Mesendoderm (in vitro differentiated cells): Measurements from ENCODE around the gene CSNK1D.

ENCODE experiments used
- DNase-seq: peaks from one replicate; pipeline ENCODE4 v3.0.0; 2013
- H2AK5ac ChIP-seq: 2 replicates; pipeline ENCODE4 v1.6.1; 2013; ENCODE audit warnings: low read length, inconsistent platforms
- H2BK120ac ChIP-seq: 2 replicates; pipeline ENCODE4 v1.6.1; 2013; ENCODE audit warnings: low read depth, mild to moderate bottlenecking, low read length, moderate library complexity, mixed read lengths
- H2BK15ac ChIP-seq: replicated peaks from 2 replicates; pipeline ENCODE4 v1.6.1; 2013; ENCODE audit warnings: low read depth, mild to moderate bottlenecking, moderate library complexity
- H2BK5ac ChIP-seq: 2 replicates; pipeline ENCODE4 v1.6.1; 2013; ENCODE audit warnings: low read length, inconsistent platforms
- H3K18ac ChIP-seq: 2 replicates; pipeline ENCODE4 v1.6.1; 2013; ENCODE audit warnings: mild to moderate bottlenecking, low read length, mixed read lengths
- H3K23ac ChIP-seq: one replicate; pipeline ENCODE4 v1.6.1; 2013; ENCODE audit warnings: low read length
- H3K27ac ChIP-seq: 2 replicates; pipeline ENCODE4 v1.5.1; 2013; ENCODE audit warnings: low read depth, mild to moderate bottlenecking, inconsistent platforms, low read length, moderate library complexity
- H3K27me3 ChIP-seq: 2 replicates; pipeline ENCODE4 v1.6.1; 2013; ENCODE audit warnings: low read length, control low read depth, mild to moderate bottlenecking, inconsistent platforms; ENCODE audit not compliant: insufficient read depth, poor library complexity
- H3K36me3 ChIP-seq: 2 replicates; pipeline ENCODE4 v1.6.1; 2013; ENCODE audit warnings: low read length, inconsistent platforms; ENCODE audit not compliant: control insufficient read depth, insufficient read depth
- H3K4ac ChIP-seq: one replicate; pipeline ENCODE4 v1.6.1; 2013; ENCODE audit warnings: low read depth, mild to moderate bottlenecking, low read length, moderate library complexity
- H3K4me1 ChIP-seq: 2 replicates; pipeline ENCODE4 v1.6.1; 2013; ENCODE audit warnings: low read depth, low read length, inconsistent platforms; ENCODE audit not compliant: control insufficient read depth
- H3K4me2 ChIP-seq: 2 replicates; pipeline ENCODE4 v1.6.1; 2013; ENCODE audit warnings: low read length
- H3K4me3 ChIP-seq: 2 replicates; pipeline ENCODE4 v1.5.1; 2013; ENCODE audit warnings: mild to moderate bottlenecking, low read length
- H3K56ac ChIP-seq: one replicate; pipeline ENCODE4 v1.6.1; 2013; ENCODE audit warnings: low read length
- H3K79me1 ChIP-seq: 2 replicates; pipeline ENCODE4 v1.6.1; 2013; ENCODE audit warnings: low read length, inconsistent platforms
- H3K79me2 ChIP-seq: 2 replicates; pipeline ENCODE4 v1.6.1; 2013; ENCODE audit warnings: mild to moderate bottlenecking, low read length; ENCODE audit not compliant: control insufficient read depth, insufficient read depth
- H3K9ac ChIP-seq: 2 replicates; pipeline ENCODE4 v1.6.1; 2013; ENCODE audit warnings: low read length, inconsistent platforms
- H4K5ac ChIP-seq: one replicate; pipeline ENCODE4 v1.6.1; 2013; ENCODE audit warnings: low read length
- H4K8ac ChIP-seq: one replicate; pipeline ENCODE4 v1.6.1; 2013; ENCODE audit warnings: low read depth, mild to moderate bottlenecking, control low read depth, low read length, moderate library complexity
- whole genome bisulfite sequencing: extraction: QIAGEN DNeasy Blood & Tissue Kit; methylation state at CpG from one replicate; pipeline ENCODE4 v1.1.7; 2013; ENCODE audit warnings: low lambda C conversion rate, missing lambda C conversion rate; ENCODE audit not compliant: insufficient coverage; ENCODE audit errors: extremely low coverage; 5-methylcytosine and 5-hydroxymethylcytosine counted together

Gene CSNK1D

DNA sequence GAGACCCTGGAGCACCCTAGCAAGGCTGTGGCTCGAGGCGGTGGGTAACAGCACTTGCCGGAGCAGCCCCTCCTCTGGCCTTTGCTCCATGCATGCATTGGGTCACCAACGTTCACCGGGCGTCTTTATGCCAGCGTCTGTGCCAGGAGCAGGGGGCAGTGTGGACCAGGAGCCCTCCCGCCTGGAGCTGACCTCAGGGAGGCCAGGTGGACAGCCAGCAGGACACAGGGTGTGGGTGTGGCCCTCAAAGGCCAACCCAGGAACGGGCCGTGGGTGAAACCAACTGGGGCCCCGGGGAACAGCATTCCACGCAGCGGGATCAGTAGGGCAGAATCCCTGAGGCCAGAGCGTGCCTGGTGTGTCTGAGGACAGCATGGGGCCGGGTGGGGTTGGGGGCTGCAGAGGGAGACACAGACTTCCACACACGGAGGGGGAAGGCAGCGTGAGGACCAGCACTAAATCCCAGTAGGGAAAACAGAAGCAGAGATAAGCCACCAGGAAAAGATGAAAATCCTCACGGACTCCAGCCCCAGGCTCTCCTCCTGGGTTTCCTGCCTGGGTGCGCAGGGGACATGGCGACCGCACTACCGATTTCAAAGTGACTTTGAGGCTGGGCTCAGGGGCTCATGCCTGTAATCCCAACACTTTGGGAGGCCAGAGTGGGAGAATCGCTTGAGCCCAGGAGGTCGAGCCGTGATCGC lies 46.8 kb upstream of the CSNK1D start:
- no CpG with 5 or more reads among the region's 26 CpGs for WGBS
- no peaks in the 10 kb centered on the region for H3K27me3 ChIP-seq
- H3K79me2 ChIP-seq: no peaks in the 10 kb centered on the region
- H3K18ac ChIP-seq: no peak overlapping the region
- no peak overlapping the region for H2BK15ac ChIP-seq
- no peak overlapping the region for H2AK5ac ChIP-seq
- no peak overlapping the region for H4K5ac ChIP-seq
- H4K8ac ChIP-seq: no peak overlapping the region
- no peak overlapping the region for H2BK120ac ChIP-seq
- no peaks in the 10 kb centered on the region for H3K79me1 ChIP-seq
- no peak overlapping the region for H3K27ac ChIP-seq
- no peak overlapping the region for H2BK5ac ChIP-seq
- no peak for DNase-seq
- H3K23ac ChIP-seq: peak overlapping the region; percentile 3
- H3K4me2 ChIP-seq: no peak overlapping the region
- no peaks in the 10 kb centered on the region for H3K36me3 ChIP-seq
- H3K56ac ChIP-seq: no peak overlapping the region
- H3K4me1 ChIP-seq: no peaks in the 10 kb centered on the region
- H3K9ac ChIP-seq: no peak overlapping the region
- H3K4ac ChIP-seq: no peak overlapping the region
- no peak overlapping the region for H3K4me3 ChIP-seq

- Histone ChIP-seq H3K23ac (no peak overlapping the region), H3K9ac (no peak overlapping the region), H2AK5ac (no peak overlapping the region), H3K79me2 (no peaks in the 10 kb centered on the region), H3K4me1 (no peaks in the 10 kb centered on the region), H3K27me3 (no peaks in the 10 kb centered on the region), H2BK5ac (no peak overlapping the region), H2BK15ac (no peak overlapping the region), H3K79me1 (no peaks in the 10 kb centered on the region), H3K27ac (no peak overlapping the region), H3K4ac (no peak overlapping the region), H3K18ac (no peak overlapping the region), H2BK120ac (no peak overlapping the region), H3K4me2 (no peak overlapping the region), H3K4me3 (no peak overlapping the region), H3K36me3 (no peaks in the 10 kb centered on the region), H4K5ac (no peak overlapping the region), H4K8ac (no peak overlapping the region), H3K56ac (no peak overlapping the region)
- DNase-seq: no peak
- WGBS: no CpG with 5 or more reads among the region's 35 CpGs
These were observed 46.1 kb upstream of the CSNK1D start for GRCh38 chr17:82319619-82320062.

DNA sequence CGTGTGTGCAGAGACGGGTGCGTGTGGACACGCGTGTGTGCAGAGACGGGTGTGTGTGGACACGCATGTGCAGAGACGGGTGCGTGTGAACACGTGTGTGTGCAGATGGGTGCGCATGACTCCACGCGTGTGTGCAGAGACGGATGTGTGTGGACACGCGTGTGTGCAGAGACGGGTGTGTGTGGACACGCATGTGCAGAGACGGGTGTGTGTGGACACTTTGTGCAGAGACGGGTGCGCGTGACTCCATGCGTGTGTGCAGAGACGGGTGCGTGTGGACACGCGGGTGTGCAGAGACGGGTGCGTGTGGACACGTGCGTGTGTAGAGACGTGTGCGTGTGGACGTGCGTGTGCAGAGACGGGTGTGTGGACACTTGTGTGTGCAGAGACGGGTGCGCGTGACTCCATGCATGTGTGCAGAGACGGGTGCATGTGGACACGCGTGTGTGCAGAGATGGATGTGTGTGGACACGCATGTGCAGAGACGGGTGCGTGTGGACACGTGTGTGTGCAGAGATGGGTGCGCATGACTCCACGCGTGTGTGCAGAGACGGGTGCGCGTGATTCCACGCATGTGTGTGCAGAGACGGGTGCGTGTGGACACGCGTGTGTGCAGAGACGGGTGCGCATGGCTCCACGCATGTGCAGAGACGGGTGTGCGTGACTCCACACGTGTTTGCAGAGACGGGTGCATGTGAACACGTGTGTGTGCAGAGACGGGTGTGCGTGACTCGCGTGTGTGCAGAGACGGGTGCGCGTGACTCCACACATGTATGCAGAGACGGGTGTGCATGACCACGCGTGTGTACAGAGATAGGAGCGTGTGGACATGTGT lies 45.5 kb upstream of the CSNK1D start:
- Histone ChIP-seq H3K4me2 (no peak overlapping the region), H3K18ac (no peak overlapping the region)

DNA sequence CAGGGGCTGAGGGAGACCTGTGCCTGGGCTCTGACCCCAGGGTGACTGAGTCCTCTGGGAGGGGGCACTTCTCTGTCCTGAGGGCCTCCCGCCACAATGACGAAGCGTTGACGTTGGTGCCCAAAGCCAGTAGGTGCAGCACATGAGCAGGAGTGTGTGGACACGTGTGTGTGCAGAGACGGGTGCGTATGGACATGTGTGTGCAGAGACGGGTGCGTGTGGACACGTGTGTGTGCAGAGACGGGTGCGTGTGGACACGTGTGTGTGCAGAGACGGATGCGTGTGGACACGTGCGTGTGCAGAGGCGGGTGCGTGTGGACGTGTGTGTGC lies 44.6 kb upstream of the CSNK1D start:
- H3K4me3 ChIP-seq: no peak overlapping the region
- no peak overlapping the region for H2BK15ac ChIP-seq
- no peak overlapping the region for H4K5ac ChIP-seq

More for the DNA sequence above, 45.5 kb upstream of the CSNK1D start:
- H4K8ac ChIP-seq: no peak overlapping the region
- no peak overlapping the region for H2BK5ac ChIP-seq
- no peak overlapping the region for H2AK5ac ChIP-seq
- H3K4me1 ChIP-seq: no peaks in the 10 kb centered on the region
- no peaks in the 10 kb centered on the region for H3K79me1 ChIP-seq
- no peak overlapping the region for H3K9ac ChIP-seq
- H3K4me3 ChIP-seq: no peak overlapping the region
- no CpG with 5 or more reads among the region's 76 CpGs for WGBS
- no peak overlapping the region for H3K23ac ChIP-seq
- H2BK120ac ChIP-seq: no peak overlapping the region
- H3K4ac ChIP-seq: no peak overlapping the region
- no peak overlapping the region for H4K5ac ChIP-seq
- H3K79me2 ChIP-seq: no peaks in the 10 kb centered on the region
- H3K36me3 ChIP-seq: no peaks in the 10 kb centered on the region
- DNase-seq: no peak
- no peak overlapping the region for H3K56ac ChIP-seq
- H3K27me3 ChIP-seq: no peaks in the 10 kb centered on the region
- H2BK15ac ChIP-seq: no peak overlapping the region
- no peak overlapping the region for H3K27ac ChIP-seq

DNA sequence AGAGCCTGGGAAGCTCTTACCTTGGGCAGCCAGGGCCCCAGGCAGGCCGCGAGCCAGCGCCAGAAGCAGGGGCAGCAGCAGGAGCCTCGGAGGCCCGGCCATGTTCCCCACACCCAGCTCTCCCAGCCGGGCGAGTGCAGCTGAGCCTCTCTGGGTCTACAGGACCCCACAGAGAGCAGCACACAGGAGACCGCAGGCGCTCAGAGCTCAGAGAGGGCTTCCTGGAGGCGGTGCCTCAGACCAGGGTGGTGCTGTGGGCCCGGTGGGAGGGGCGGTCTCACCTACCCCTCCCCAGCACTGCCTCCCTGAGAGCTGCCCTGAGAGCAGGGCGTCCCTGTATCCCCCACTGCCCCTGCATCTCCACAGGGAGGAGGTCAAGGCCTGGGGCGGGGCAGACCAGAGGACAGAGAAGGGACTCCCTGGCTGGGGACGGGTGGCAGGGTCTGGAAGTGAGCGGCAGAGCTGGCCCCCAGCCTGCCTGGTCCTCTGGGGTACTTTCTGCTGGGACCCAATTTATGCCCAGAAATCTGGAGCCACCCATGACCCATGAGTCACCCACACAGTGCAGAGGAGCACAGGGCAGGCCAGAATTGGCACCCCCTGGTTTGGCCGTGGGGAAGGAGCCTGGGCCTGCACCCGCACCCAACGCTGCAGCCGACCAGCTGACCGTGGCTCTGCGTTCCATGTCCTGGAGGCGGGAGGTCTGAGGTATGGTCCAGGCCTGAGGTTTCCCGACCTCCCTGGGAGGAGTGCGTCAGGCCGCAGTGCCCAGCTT lies 44.1 kb upstream of the CSNK1D start, which contains the start of gene CD7:
Gene CD7, minus strand, starts transcription at position 215 of the 775 bp plus-strand sequence. Its CDS starts 113 bp downstream, at position 102.
- no peak within 1 kb of the TSS for H2BK15ac ChIP-seq
- H3K79me2 ChIP-seq: no peaks in the 10 kb centered on the region
- H2BK5ac ChIP-seq: no peak within 1 kb of the TSS
- H4K5ac ChIP-seq: no peak within 1 kb of the TSS
- H3K23ac ChIP-seq: no peak within 1 kb of the TSS
- H3K56ac ChIP-seq: no peak within 1 kb of the TSS
- H3K36me3 ChIP-seq: no peaks in the 10 kb centered on the region
- DNase-seq: no peak
- H3K4me2 ChIP-seq: no peak within 1 kb of the TSS
- no peak within 1 kb of the TSS for H3K18ac ChIP-seq
- no peaks in the 10 kb centered on the region for H3K4me1 ChIP-seq
- H3K4ac ChIP-seq: no peak within 1 kb of the TSS
- H4K8ac ChIP-seq: no peak within 1 kb of the TSS
- no peaks in the 10 kb centered on the region for H3K79me1 ChIP-seq
- H3K27me3 ChIP-seq: no peaks in the 10 kb centered on the region
- H2BK120ac ChIP-seq: no peak within 1 kb of the TSS
- H2AK5ac ChIP-seq: no peak within 1 kb of the TSS
- WGBS: no CpG with 5 or more reads among the region's 26 CpGs
- no peak within 1 kb of the TSS for H3K4me3 ChIP-seq
- no peak within 1 kb of the TSS for H3K9ac ChIP-seq
- no peak within 1 kb of the TSS for H3K27ac ChIP-seq

More for the DNA sequence above, 44.6 kb upstream of the CSNK1D start:
- no CpG with 5 or more reads among the region's 20 CpGs for WGBS
- Histone ChIP-seq H2AK5ac (no peak overlapping the region), H3K36me3 (no peaks in the 10 kb centered on the region), H3K4ac (no peak overlapping the region), H3K4me1 (no peaks in the 10 kb centered on the region), H4K8ac (no peak overlapping the region), H3K23ac (no peak overlapping the region), H3K18ac (no peak overlapping the region), H3K27ac (no peak overlapping the region), H3K4me2 (no peak overlapping the region), H3K56ac (no peak overlapping the region), H2BK5ac (no peak overlapping the region), H2BK120ac (no peak overlapping the region), H3K79me1 (no peaks in the 10 kb centered on the region), H3K79me2 (no peaks in the 10 kb centered on the region), H3K9ac (no peak overlapping the region), H3K27me3 (no peaks in the 10 kb centered on the region)
- DNase-seq: no peak
